SK-N-SH (cell line): ENCODE measurements around the gene CUL9.

Experiments used
- RAD21 ChIP-seq: IDR thresholded peaks from 2 replicates; pipeline ENCODE4 v1.6.1; 2012; ENCODE audit warnings: mild to moderate bottlenecking, low read length
- TAF1 ChIP-seq: IDR thresholded peaks from 2 replicates; pipeline ENCODE4 v1.6.1; 2012; ENCODE audit warnings: low read depth, mild to moderate bottlenecking, low read length, moderate library complexity, borderline replicate concordance
- TF ChIP-seq, protein P1 (sequence below): fragments of 200-600 bp; sonication (generic); IDR thresholded peaks from 2 replicates; pipeline ENCODE4 v1.6.1; 2017; ENCODE audit warnings: antibody characterized with exemption, mild to moderate bottlenecking, moderate library complexity

GRCh38 chr6:43229803-43230620, 48.0 kb downstream of the CUL9 start:
- TF ChIP-seq TAF1 (no peak), RAD21 (no peak)
- TF ChIP-seq, protein P1, sequence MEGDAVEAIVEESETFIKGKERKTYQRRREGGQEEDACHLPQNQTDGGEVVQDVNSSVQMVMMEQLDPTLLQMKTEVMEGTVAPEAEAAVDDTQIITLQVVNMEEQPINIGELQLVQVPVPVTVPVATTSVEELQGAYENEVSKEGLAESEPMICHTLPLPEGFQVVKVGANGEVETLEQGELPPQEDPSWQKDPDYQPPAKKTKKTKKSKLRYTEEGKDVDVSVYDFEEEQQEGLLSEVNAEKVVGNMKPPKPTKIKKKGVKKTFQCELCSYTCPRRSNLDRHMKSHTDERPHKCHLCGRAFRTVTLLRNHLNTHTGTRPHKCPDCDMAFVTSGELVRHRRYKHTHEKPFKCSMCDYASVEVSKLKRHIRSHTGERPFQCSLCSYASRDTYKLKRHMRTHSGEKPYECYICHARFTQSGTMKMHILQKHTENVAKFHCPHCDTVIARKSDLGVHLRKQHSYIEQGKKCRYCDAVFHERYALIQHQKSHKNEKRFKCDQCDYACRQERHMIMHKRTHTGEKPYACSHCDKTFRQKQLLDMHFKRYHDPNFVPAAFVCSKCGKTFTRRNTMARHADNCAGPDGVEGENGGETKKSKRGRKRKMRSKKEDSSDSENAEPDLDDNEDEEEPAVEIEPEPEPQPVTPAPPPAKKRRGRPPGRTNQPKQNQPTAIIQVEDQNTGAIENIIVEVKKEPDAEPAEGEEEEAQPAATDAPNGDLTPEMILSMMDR: no peak
